C1 segment of cervical spinal cord (tissue), 14 donors: ENCODE measurements around the gene ST6GALNAC2.
A peak's percentile ranks its signal among the peaks of the same experiment; 100 is the strongest.
"Not testable (repeated sequence)": the region's sequence is repeated elsewhere in the genome, so short reads cannot be mapped to it uniquely, and the experiment has no call there.

Experiments used
- DNase-seq, 14 donors: peaks; one replicate each; lab custom pipeline; 2025; lab: John Stamatoyannopoulos, UW

ST6GALNAC2 gene

GRCh38 chr17:76540381-76541300 is 45.0 kb downstream of the ST6GALNAC2 start:
- peak; percentile 78 to 99 (median 91) for DNase-seq

DNA sequence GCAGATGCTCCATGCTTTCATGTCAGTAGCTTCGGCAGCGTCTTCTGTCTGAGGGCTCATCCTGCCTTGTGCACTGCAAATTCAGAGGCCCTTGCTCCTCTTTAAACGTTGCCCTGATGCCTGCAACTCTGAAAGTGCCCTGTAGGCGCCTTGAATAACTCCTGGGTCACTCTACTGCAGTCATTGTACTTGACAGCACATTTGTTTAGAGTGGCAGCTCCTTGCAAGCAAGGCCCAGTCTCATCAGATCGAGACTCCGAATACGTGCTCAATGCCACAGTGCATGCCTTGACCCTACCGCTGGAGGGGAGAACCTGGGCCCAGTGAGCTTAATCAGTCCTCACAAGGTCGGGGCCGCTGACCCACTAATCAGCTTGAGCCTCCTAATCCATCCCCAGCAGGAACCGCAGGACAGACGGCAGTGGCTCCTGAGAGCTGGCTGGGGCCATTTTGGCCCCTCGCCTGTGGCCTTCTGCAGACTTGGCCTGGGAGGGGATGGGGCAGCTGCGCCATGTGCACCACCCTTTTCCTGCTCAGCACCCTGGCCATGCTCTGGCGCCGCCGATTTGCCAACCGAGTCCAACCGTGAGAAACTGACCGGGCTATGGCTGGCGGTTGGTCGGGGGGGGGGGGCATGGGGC is 45.9 kb downstream of the ST6GALNAC2 start, which contains the start of gene PRCD:
Gene PRCD (plus strand): TSS at position 414 of the 641 bp plus-strand sequence. CDS start 98 bp downstream, at position 512.
- peak in 1 of 14 donors; percentile 48 for DNase-seq

DNA sequence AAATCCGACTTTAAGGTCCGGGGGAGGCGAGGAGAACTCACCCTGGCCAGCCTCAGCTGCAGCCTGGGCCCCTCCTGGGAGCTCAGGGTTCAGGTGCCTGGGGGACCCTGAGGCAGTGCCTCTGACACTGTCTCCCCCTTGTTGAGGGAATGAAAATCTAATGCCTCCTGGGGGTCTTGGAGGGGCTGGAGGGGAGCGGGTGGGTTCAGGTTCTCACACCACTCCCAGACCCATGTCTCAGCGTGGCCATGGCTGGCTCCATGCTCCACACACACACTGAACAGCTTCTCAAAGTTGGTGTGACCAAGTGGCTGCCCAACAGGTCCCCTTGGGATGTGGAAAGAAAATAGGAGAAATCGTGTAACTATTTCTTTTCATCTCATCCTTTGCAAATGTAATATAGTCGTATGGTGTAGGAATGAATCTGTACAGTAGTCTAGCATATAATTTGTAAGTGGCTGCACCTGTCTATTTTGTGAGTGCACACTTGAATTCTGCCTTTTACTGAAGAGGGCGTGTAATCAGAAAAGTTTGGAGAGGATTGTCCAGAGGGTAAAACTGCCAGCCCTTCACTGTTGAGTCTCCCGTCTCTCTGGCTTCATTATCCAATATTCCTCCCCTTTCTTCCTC is 46.6 kb downstream of the ST6GALNAC2 start:
- no peak for DNase-seq

DNA sequence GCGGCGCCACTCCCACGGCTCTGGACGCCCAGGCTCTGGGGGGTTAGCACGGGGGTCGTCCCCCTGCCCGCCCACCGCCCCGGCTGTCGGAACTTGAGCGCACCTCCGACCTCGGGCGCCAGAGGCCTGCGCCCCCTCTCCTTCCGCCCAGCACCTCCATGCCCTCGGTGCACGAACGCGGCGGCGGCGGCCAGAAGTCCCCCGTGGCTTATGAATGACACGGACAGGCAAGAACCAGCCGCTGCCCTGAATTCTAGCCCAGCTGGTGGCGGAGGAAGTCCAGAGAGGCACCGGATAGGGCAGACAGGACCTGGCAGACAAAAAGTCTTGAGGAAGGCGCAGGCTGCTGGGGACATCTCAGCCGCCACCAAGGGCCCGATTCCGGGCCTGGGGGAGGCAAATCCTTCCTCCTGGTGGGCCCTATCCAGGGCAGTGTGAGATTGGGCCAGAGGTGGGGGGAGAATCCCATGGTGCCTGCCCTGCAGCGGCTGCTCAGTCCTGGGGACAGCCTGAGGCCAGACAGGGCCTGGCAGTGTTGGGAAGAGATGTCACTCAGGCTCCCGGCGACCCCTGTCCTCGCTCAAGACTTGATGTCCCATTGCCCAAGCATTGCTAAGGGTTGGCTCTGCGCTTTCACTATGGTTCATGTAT is 47.3 kb downstream of the ST6GALNAC2 start:
- peak in 2 of 14 donors; percentile 27 to 65 for DNase-seq

- DNase-seq = peak in 1 of 14 donors; percentile 30
Measured at GRCh38 chr17:76537578-76538280, 47.9 kb downstream of the ST6GALNAC2 start, which contains the start of gene CYGB. Gene CYGB, minus strand, starts transcription at chr17:76537709. Its CDS starts 167 bp downstream, at chr17:76537542.

GRCh38 chr17:76537288-76537577 is 48.4 kb downstream of the ST6GALNAC2 start:
- DNase-seq = peak in 1 of 14 donors; percentile 28

GRCh38 chr17:76536511-76537287 is 49.0 kb downstream of the ST6GALNAC2 start:
- no peak for DNase-seq

GRCh38 chr17:76535788-76536510 is 49.7 kb downstream of the ST6GALNAC2 start:
- peak in 1 of 14 donors; percentile 47 for DNase-seq

- DNase-seq = no peak
Measured at GRCh38 chr17:76534831-76535732, 50.6 kb downstream of the ST6GALNAC2 start.

- DNase-seq = not testable (repeated sequence)
Measured at GRCh38 chr17:76533640-76534359, 51.9 kb downstream of the ST6GALNAC2 start.

GRCh38 chr17:76532072-76532651 is 53.5 kb downstream of the ST6GALNAC2 start:
- DNase-seq = no peak

DNA sequence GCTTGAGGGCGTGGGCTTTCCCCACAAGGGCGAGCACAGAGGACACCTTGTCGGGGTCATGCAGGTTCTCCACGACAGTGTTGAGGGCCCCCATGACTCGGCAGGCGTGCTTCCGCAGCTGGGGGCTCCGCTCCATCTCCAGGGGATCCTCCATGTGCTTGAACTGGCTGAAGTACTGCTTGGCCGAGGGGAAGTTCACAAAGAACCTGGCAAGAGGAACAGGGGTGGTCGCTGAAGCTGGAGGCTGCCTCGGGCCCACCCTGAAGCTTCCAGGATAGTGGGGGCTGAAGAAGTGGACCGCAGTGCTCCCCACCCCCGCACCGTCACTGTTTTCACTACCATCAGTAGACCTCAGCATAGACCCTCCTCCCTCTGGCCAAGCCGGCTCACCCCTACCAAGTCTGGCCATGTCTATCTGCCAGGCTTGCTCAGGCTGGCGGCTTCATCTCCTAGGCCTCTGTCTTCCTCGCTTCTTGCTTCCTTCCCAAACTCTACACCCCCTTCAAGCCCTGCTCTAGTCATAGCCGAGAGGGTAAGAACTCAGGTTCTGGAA is 54.1 kb downstream of the ST6GALNAC2 start:
- no peak for DNase-seq

- DNase-seq = no peak
Measured at GRCh38 chr17:76530811-76531485, 54.7 kb downstream of the ST6GALNAC2 start.

GRCh38 chr17:76530095-76530723 is 55.5 kb downstream of the ST6GALNAC2 start:
- DNase-seq = peak in 2 of 14 donors; percentile 30 to 81

DNA sequence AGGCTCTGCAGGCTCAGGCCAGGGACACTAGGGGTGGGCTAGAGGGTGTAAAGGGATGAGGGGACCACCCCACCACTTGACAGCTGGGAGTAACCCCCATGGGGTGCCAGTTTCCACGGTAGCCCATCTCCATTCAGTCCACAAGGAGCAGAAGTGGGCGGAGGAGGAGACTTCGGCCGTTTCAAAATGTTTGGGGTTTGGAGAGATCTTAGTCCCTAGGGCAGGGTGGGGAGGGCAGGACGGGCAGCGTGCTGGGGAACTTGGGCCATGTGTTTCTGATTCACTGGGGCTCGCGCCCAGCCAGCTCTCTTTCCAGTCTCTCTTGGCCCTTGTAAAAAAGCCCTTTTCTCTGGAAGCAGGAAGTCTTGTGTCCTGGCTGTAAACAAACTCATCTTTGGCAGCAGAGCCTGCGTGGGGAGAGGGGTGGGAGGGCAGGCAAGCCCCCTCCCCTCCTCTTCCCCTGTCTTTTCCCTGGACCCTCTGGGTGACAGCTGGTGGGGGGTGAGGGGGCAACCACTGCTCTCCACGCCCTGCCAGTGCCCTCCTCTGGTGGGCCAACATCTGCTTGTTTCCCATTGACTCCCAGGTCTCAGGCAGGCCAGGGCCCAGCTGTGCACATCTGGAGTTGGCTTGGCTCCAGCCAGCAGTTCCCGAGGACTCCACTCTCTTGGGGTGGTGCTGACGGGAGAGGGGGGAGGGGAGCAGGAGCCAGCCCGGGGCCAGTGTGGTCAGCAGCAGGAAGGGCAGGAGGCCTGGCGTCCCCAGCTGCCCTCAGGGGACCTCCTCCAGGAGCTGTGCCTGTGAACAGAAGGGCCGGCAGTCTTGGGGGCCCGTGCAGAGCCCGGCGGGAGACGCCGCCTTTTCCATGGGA is 56.2 kb downstream of the ST6GALNAC2 start:
- DNase-seq = peak in 10 of 14 donors; percentile 38 to 87 (median 60)
